Activated CD8-positive, alpha-beta memory T cell treated with anti-CD3 and anti-CD28 coated beads, Interleukin-2, amount 50 U/mL, for 4 hours (primary cell): ENCODE data around the gene TTYH3.

Source experiments
- DNase-seq: peaks from one replicate; pipeline ENCODE4 v3.0.0-alpha.2; 2020

TTYH3 gene

GRCh38 chr7:2617325-2617905, 14.4 kb upstream of the TTYH3 start:
- DNase-seq, result no peak

- DNase-seq, result no peak
These were observed 12.7 kb upstream of the TTYH3 start for GRCh38 chr7:2619116-2619515.

- no peak for DNase-seq
These were observed 10.5 kb upstream of the TTYH3 start for GRCh38 chr7:2621061-2621828.

- no peak for DNase-seq
These were observed 9.7 kb upstream of the TTYH3 start for GRCh38 chr7:2621948-2622640.

- DNase-seq, result no peak
These were observed 8.7 kb upstream of the TTYH3 start for GRCh38 chr7:2622869-2623697.

- DNase-seq, result no peak
These were observed 8.1 kb upstream of the TTYH3 start for GRCh38 chr7:2623698-2624014.

GRCh38 chr7:2624293-2624886, 7.4 kb upstream of the TTYH3 start:
- no peak for DNase-seq

- DNase-seq, result no peak
These were observed 5.2 kb upstream of the TTYH3 start for GRCh38 chr7:2626498-2627117.

GRCh38 chr7:2627258-2628129, 4.3 kb upstream of the TTYH3 start:
- no peak for DNase-seq

GRCh38 chr7:2628130-2628482, 3.7 kb upstream of the TTYH3 start:
- DNase-seq, result no peak

GRCh38 chr7:2628891-2629290, 2.9 kb upstream of the TTYH3 start:
- no peak for DNase-seq

GRCh38 chr7:2629746-2630681, 1.8 kb upstream of the TTYH3 start:
- DNase-seq, result no peak

- peak; percentile 54 for DNase-seq
These were observed 1.1 kb downstream of the TTYH3 start for GRCh38 chr7:2632733-2633537.

- DNase-seq, result peak; percentile 55
These were observed 1.9 kb downstream of the TTYH3 start for GRCh38 chr7:2633538-2634266.

GRCh38 chr7:2634267-2635145, 2.7 kb downstream of the TTYH3 start:
- DNase-seq, result no peak

GRCh38 chr7:2635148-2635668, 3.4 kb downstream of the TTYH3 start:
- no peak for DNase-seq
